Measurements from ENCODE around the gene ARHGAP6. TPM values are rescaled to one million over a fixed set of nuclear protein-coding genes. Genes with fewer than 3 reads are reported as not detected.
A peak's percentile ranks its signal among the peaks of the same experiment; 100 is the strongest.

Gene ARHGAP6
- total and polyA plus RNA-seq, 2 experiments from 2014 or later, result 0.08 to 0.54 TPM

DNA sequence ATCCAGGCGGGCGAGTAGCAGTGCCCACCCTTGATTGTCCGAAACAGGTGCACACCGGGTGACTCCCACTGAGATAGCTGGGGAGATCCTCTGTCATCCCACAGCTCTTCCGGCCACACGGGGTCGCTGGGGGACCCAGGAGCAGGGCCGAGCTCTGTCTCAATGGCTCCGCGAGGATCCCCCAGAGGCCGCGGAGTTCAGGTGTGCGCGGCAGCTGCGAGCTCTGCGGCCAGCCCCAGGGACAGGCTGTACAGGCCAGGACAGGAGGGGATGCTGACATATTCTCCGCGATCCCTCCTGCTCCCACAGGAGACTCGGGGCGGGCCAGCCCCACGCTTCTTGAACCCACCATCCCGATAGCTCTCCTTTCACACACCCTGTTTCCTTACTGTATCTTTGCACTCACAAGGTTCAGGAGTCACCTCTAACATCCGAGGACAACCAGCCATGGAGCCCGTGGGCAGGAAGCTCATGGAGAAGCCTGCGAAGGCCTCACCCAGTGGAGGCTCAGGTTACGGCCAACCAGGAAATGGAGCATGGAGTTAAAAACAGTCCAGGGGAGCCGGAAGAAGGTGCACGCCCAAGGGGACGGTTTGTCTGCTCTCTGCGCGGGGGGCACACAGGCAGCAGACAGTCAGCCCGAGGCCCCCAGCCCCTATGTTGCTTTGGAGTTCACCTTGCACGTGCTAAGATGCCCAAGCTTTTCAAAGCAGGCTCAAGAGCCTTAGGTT lies 450.4 kb downstream of the ARHGAP6 start:
- H2AFZ ChIP-seq, result no peak overlapping the region
- no peak overlapping the region for H3K9ac ChIP-seq
- H3K36me3 ChIP-seq (ENCODE audit: low read depth), result no peaks in the 10 kb centered on the region
- DNase-seq, result no peak
- no peak overlapping the region for H3K4me3 ChIP-seq
- no peak overlapping the region for H3K27ac ChIP-seq
- no peaks in the 10 kb centered on the region for H3K79me2 ChIP-seq (ENCODE audit: insufficient read depth)
- TF ChIP-seq EZH2 (IDR thresholded peaks at IDR 0.05; ENCODE audit: insufficient read depth, poor library complexity, severe bottlenecking), result no peak
- TF ChIP-seq EZH2phosphoT487 (IDR thresholded peaks at IDR 0.05; ENCODE audit: insufficient read depth, low read depth), result no peak
- WGBS, 2 experiments (ENCODE audit: low coverage in 1 of 2, low lambda C conversion rate in 2 of 2, missing lambda C conversion rate in 2 of 2), result 81 to 92% methylated on average over 11 to 21 of the region's 33 CpGs
- in situ Hi-C loops (cut with MboI), result no loop called here
- no peaks in the 10 kb centered on the region for H3K9me3 ChIP-seq (ENCODE audit: low read depth)
- H3K9me2 ChIP-seq (ENCODE audit: insufficient read depth), result no peaks in the 10 kb centered on the region
- no peak overlapping the region for H3K4me2 ChIP-seq (ENCODE audit: unreplicated experiment)
- no peaks in the 10 kb centered on the region for H3F3A ChIP-seq (ENCODE audit: insufficient read depth)
- H4K20me1 ChIP-seq (ENCODE audit: insufficient read depth), result no peaks in the 10 kb centered on the region
- H3K4me1 ChIP-seq (ENCODE audit: insufficient read depth), result peaks cover 5% of the 10 kb centered on the region
- H3K27me3 ChIP-seq (replicated peaks; ENCODE audit: insufficient read depth), result no peaks in the 10 kb centered on the region

DNA sequence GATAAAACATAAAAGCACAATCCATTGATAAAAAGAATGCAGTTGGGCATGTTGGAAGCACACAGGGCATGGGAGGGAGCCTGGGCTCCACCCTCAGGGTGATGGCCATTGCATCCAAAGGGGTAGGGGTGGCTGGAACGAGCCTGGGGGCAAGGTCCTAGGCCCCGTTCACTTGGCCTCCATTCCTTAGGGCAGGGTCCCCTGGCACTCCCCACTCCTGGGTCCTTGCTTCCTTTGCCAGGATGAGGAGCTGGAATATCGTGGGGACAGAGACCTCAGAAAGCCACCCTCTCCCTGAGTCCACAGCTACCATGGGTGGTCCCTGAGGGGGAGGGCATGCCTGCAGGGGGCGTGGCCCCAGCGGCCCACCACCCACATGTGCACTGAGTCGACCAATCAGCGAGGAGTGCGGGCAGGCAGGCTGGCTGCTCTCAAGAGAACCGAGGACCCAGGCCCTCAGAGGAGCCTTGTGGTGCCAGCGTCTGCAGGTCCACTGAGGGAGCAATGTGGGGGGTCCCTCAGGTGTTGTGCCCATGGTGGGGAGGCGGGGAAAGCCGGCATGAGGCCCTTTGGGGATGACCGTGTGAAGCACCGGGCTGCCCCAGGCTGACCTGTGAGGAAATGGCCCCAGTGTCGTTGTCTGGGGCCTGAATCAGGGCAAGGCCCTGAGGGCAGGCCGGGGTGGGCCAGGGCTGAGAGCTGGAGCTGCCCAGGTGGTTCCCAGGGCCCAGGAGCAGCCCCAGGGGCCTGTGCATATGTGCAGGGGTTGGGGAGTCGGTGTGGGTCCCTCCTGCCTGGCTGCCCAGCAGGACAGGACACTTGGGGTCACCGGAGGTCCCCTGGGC lies 451.2 kb downstream of the ARHGAP6 start:
- 88 to 92% methylated on average over 7 to 9 of the region's 18 CpGs for WGBS, 2 experiments (ENCODE audit: low coverage in 1 of 2, low lambda C conversion rate in 2 of 2, missing lambda C conversion rate in 2 of 2)
- Histone ChIP-seq H3K79me2 (ENCODE audit: insufficient read depth) (no peaks in the 10 kb centered on the region), H3K4me3 (no peak overlapping the region), H3K4me2 (ENCODE audit: unreplicated experiment) (no peak overlapping the region), H4K20me1 (ENCODE audit: insufficient read depth) (no peaks in the 10 kb centered on the region), H2AFZ (no peak overlapping the region), H3K4me1 (ENCODE audit: insufficient read depth) (peaks cover 9% of the 10 kb centered on the region), H3K9me2 (ENCODE audit: insufficient read depth) (no peaks in the 10 kb centered on the region), H3K36me3 (ENCODE audit: low read depth) (no peaks in the 10 kb centered on the region), H3K9ac (no peak overlapping the region), H3K9me3 (ENCODE audit: low read depth) (no peaks in the 10 kb centered on the region), H3K27me3 (replicated peaks; ENCODE audit: insufficient read depth) (no peaks in the 10 kb centered on the region), H3F3A (ENCODE audit: insufficient read depth) (no peaks in the 10 kb centered on the region), H3K27ac (no peak overlapping the region)
- in situ Hi-C loops (cut with MboI), result no loop called here
- no peak for DNase-seq
- TF ChIP-seq EZH2phosphoT487 (IDR thresholded peaks at IDR 0.05; ENCODE audit: insufficient read depth, low read depth), result no peak
- no peak for TF ChIP-seq EZH2 (IDR thresholded peaks at IDR 0.05; ENCODE audit: insufficient read depth, poor library complexity, severe bottlenecking)

GRCh38 chrX:11212741-11213140 lies 453.0 kb downstream of the ARHGAP6 start:
- TF ChIP-seq EZH2phosphoT487 (IDR thresholded peaks at IDR 0.05; ENCODE audit: insufficient read depth, low read depth), result no peak
- TF ChIP-seq EZH2 (IDR thresholded peaks at IDR 0.05; ENCODE audit: insufficient read depth, poor library complexity, severe bottlenecking), result no peak
- Histone ChIP-seq H3F3A (ENCODE audit: insufficient read depth) (no peaks in the 10 kb centered on the region), H3K27me3 (replicated peaks; ENCODE audit: insufficient read depth) (no peaks in the 10 kb centered on the region), H3K4me3 (no peak overlapping the region), H3K9me3 (ENCODE audit: low read depth) (no peaks in the 10 kb centered on the region), H3K4me2 (ENCODE audit: unreplicated experiment) (no peak overlapping the region), H2AFZ (no peak overlapping the region), H3K4me1 (ENCODE audit: insufficient read depth) (peaks cover 9% of the 10 kb centered on the region), H3K9me2 (ENCODE audit: insufficient read depth) (no peaks in the 10 kb centered on the region), H3K27ac (no peak overlapping the region), H3K36me3 (ENCODE audit: low read depth) (no peaks in the 10 kb centered on the region), H4K20me1 (ENCODE audit: insufficient read depth) (no peaks in the 10 kb centered on the region), H3K79me2 (ENCODE audit: insufficient read depth) (no peaks in the 10 kb centered on the region), H3K9ac (no peak overlapping the region)
- in situ Hi-C loops (cut with MboI), result no loop called here
- no peak for DNase-seq
- 85 to 87% methylated on average over 10 to 11 of the region's 11 CpGs for WGBS, 2 experiments (ENCODE audit: low coverage in 1 of 2, low lambda C conversion rate in 2 of 2, missing lambda C conversion rate in 2 of 2)

DNA sequence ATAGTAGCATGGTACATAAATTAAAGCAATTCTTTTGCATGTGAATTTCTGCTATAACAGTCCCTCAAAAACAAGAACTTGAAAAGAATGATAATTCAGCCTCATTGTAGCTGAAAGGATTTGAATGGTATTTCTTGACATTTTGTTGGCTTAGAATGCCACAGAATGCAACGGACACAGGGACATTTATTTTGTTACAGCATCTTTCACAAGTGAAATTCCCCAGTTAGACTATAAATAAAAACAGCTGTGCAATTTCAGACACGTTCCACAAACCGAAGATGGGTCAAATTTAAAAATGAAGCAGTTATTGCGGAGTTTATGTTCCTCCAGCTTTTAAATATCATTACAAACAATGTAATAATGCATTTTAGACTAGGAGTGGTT lies 455.3 kb downstream of the ARHGAP6 start:
- peak overlapping the region; percentile 56 for H3K4me3 ChIP-seq
- DNase-seq, result peak; percentile 8
- 6 to 10% methylated on average over 4 of the region's 4 CpGs for WGBS, 2 experiments (ENCODE audit: low coverage in 1 of 2, low lambda C conversion rate in 2 of 2, missing lambda C conversion rate in 2 of 2)

More for the DNA sequence above, 455.3 kb downstream of the ARHGAP6 start:
- Histone ChIP-seq H3K4me1 (ENCODE audit: insufficient read depth) (peaks cover 9% of the 10 kb centered on the region), H3K79me2 (ENCODE audit: insufficient read depth) (no peaks in the 10 kb centered on the region), H3K36me3 (ENCODE audit: low read depth) (no peaks in the 10 kb centered on the region), H3F3A (ENCODE audit: insufficient read depth) (no peaks in the 10 kb centered on the region), H2AFZ (0 out of 2 replicates have a peak overlapping the region, but pooled peaks have one; percentile 29), H3K27ac (no peak overlapping the region), H3K27me3 (replicated peaks; ENCODE audit: insufficient read depth) (no peaks in the 10 kb centered on the region), H4K20me1 (ENCODE audit: insufficient read depth) (no peaks in the 10 kb centered on the region), H3K9me3 (ENCODE audit: low read depth) (no peaks in the 10 kb centered on the region), H3K4me2 (ENCODE audit: unreplicated experiment) (peak overlapping the region; percentile 76), H3K9ac (peak overlapping the region; percentile 31; the same call in 1 of the 2 replicates), H3K9me2 (ENCODE audit: insufficient read depth) (no peaks in the 10 kb centered on the region)
- in situ Hi-C loops (cut with MboI), result no loop called here
- TF ChIP-seq EZH2phosphoT487 (IDR thresholded peaks at IDR 0.05; ENCODE audit: insufficient read depth, low read depth), result no peak
- no peak for TF ChIP-seq EZH2 (IDR thresholded peaks at IDR 0.05; ENCODE audit: insufficient read depth, poor library complexity, severe bottlenecking)

All from GM23248 (cell line).